ENCODE data around the gene MYO1E. TPM values are rescaled to one million over a fixed set of nuclear protein-coding genes. Genes with fewer than 3 reads are reported as not detected.

Gene MYO1E
- total and polyA plus RNA-seq, 2 of the 8 experiments (the other 6 are each of a cell fraction or from before 2014, with no cell fraction given): 19.6 to 142 TPM

- no peak overlapping the region for H2BK120ac ChIP-seq (replicated peaks; ENCODE audit: low read depth, low read length)
- H4K91ac ChIP-seq (replicated peaks; ENCODE audit: insufficient read length, low read length): no peak overlapping the region
- no peak for DNase-seq (ENCODE audit: low read depth in 1 of 2, low spot score in 2 of 2)
- H3K27ac ChIP-seq (ENCODE audit: low read depth, low read length): no peak overlapping the region
- no peak overlapping the region for H2BK15ac ChIP-seq (ENCODE audit: low read length)
- TF ChIP-seq HDAC6 (IDR thresholded peaks at IDR 0.05; ENCODE audit: low read depth, low read length) (no peak), SUZ12 (IDR thresholded peaks at IDR 0.05; ENCODE audit: low read length) (no peak), SIN3A (conservative IDR thresholded peaks at IDR 0.05 in 1 of 2, IDR thresholded peaks at IDR 0.05 in 1 of 2; ENCODE audit: low read depth in 1 of 2, low read length in 2 of 2) (no peak), SIRT6 (IDR thresholded peaks at IDR 0.05; ENCODE audit: low read length) (no peak), TAF7 (optimal IDR thresholded peaks at IDR 0.05; ENCODE audit: borderline replicate concordance, low read depth, low read length) (no peak), RBBP5 (IDR thresholded peaks at IDR 0.05; ENCODE audit: borderline replicate concordance, low read depth, low read length) (no peak), HDAC2 (IDR thresholded peaks at IDR 0.05; ENCODE audit: borderline replicate concordance in 1 of 2, low read depth in 2 of 2, low read length in 2 of 2) (no peak), BACH1 (IDR thresholded peaks at IDR 0.05; ENCODE audit: low read length) (no peak), RFX5 (IDR thresholded peaks at IDR 0.05; ENCODE audit: borderline replicate concordance, low read depth, low read length) (no peak), ASH2L (IDR thresholded peaks at IDR 0.05; ENCODE audit: low read length) (no peak), POU5F1 (IDR thresholded peaks at IDR 0.05; ENCODE audit: low read depth, low read length) (no peak), JUND (IDR thresholded peaks at IDR 0.05; ENCODE audit: low read length) (no peak)
- no peak overlapping the region for H3K4ac ChIP-seq (replicated peaks; ENCODE audit: insufficient read length, low read depth, low read length)
- no peak overlapping the region for H3K4me2 ChIP-seq (ENCODE audit: insufficient read depth in 1 of 2, low read depth in 2 of 2, low read length in 2 of 2)
- no peak overlapping the region for H2BK5ac ChIP-seq (ENCODE audit: low read depth, low read length)
- H4K8ac ChIP-seq (ENCODE audit: extremely low read depth, insufficient read depth, low read length): no peak overlapping the region
- no peak overlapping the region for H3K14ac ChIP-seq (ENCODE audit: insufficient read length)
- no peak overlapping the region for H3K56ac ChIP-seq (replicated peaks; ENCODE audit: insufficient read length, low read depth, low read length)
- no peaks in the 10 kb centered on the region for H4K20me1 ChIP-seq (replicated peaks in 1 of 2; ENCODE audit: control insufficient read depth in 1 of 2, insufficient read depth in 2 of 2, low read length in 2 of 2)
- peaks cover 0 to 2% (median 0%) of the 10 kb centered on the region in 4 experiments; a peak in 1 of 7 replicates for H3K4me1 ChIP-seq (replicated peaks in 1 of 4; ENCODE audit: control insufficient read depth in 3 of 4, insufficient read depth in 4 of 4, low read length in 3 of 4)
- 92% methylated on average over 1 of the region's 1 CpG; no CpG with 5 or more reads in 1 of the 2 experiments for WGBS, 2 experiments (ENCODE audit: extremely low coverage in 1 of 2, insufficient coverage in 1 of 2, insufficient read length in 1 of 2, insufficient replicate concordance in 2 of 2, low coverage in 1 of 2, low lambda C conversion rate in 2 of 2, missing lambda C conversion rate in 1 of 2)
- no peak overlapping the region for H3K9ac ChIP-seq (replicated peaks in 1 of 4; ENCODE audit: extremely low read depth in 1 of 4, low read depth in 3 of 4, low read length in 3 of 4)
- H3K23me2 ChIP-seq (ENCODE audit: low read depth, low read length): no peaks in the 10 kb centered on the region
- no peak overlapping the region for H2AK5ac ChIP-seq (ENCODE audit: low read depth, low read length)
- no peak overlapping the region for H2AFZ ChIP-seq (ENCODE audit: low read length)
- ChIA-PET POLR2A (ENCODE audit: partially characterized antibody) (interaction anchor here (0.8 to 2.1 kb wide), 3 partner anchors 7 to 33 kb away, joined by 3 to 6 read pairs (median 5); partner anchors contain the start of gene MYO1E), CTCF (ENCODE audit: partially characterized antibody) (no interaction called here)
- H3K79me1 ChIP-seq (ENCODE audit: low read depth, low read length): no peaks in the 10 kb centered on the region
- FAIRE-seq: no peak
- H3K79me2 ChIP-seq (ENCODE audit: control insufficient read depth in 1 of 2, insufficient read depth in 2 of 2, low read length in 2 of 2): no peaks in the 10 kb centered on the region
- H2BK12ac ChIP-seq (ENCODE audit: low read depth, low read length): no peak overlapping the region
- H3K9me3 ChIP-seq (ENCODE audit: insufficient read depth in 2 of 2, low read depth in 1 of 2, low read length in 1 of 2): no peaks in the 10 kb centered on the region
- H3K27me3 ChIP-seq (replicated peaks in 1 of 4; ENCODE audit: control insufficient read depth in 3 of 4, extremely low read depth in 1 of 4, insufficient read depth in 3 of 4, low read length in 3 of 4): no peaks in the 10 kb centered on the region
- peaks cover 0 to 4% (median 0%) of the 10 kb centered on the region in 4 experiments; a peak in 1 of 8 replicates for H3K36me3 ChIP-seq (ENCODE audit: control insufficient read depth in 2 of 4, insufficient read depth in 4 of 4, low read length in 3 of 4)
- no peak overlapping the region for H4K5ac ChIP-seq (ENCODE audit: insufficient read length, low read depth, low read length)
- H3K4me3 ChIP-seq (ENCODE audit: extremely low read depth in 1 of 4, insufficient read depth in 2 of 4, low read depth in 3 of 4, low read length in 4 of 4): no peak overlapping the region
- H3K23ac ChIP-seq (ENCODE audit: insufficient read length): no peak overlapping the region
- H2BK20ac ChIP-seq (ENCODE audit: low read length): no peak overlapping the region
- H3K18ac ChIP-seq (ENCODE audit: extremely low read depth, low read length): no peak overlapping the region
Observed at GRCh38 chr15:59379531-59379930, 6.9 kb upstream of the MYO1E start.
